ENCODE measurements around the gene TPPP2. TPM values are rescaled to one million over a fixed set of nuclear protein-coding genes. Genes with fewer than 3 reads are reported as not detected.

Gene TPPP2
- total and polyA plus RNA-seq, 9 of the 15 experiments (the other 6 are each of a cell fraction or from before 2014, with no cell fraction given): 0.18 TPM; not detected in 8

DNA sequence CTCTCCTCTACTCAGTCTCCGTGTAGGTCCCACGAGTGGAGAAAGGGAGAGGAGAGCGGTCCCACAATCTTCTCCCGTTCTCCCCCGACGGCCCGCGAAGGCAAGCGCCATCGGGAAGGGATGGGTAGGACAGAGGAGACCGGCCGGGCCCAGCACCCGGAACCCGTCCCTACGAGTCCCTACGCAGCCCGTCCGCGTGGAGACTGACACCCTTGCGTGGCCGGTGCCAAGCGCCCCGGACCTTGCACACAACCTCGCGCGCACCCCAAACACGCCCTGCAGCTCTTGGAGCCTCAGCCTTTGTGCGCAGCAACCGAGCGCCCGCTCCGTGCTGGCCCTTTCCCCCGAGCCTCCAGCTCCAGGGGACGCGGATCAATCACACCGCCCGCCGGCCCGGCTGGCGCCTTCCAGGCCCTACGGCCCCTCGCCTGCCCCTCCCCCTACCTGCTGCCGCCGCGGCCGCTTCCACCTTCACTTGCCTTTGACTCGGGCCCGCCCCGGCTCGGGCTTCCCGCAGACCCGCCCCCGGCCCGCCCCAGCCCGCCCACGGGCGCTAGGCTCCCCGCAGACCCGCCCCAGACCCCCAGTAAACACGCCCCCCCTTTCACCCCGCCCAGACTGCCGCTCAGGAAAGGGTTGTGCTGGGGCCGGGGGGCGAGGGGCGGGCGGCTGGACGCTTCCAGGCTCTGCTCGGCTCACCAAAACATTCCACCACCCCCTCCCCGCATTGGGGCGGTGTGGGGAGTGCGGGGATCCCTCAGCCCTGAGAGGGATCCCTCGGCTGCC, 5.2 kb upstream of the TPPP2 start, which contains the start of gene NDRG2 (continued):
- TF ChIP-seq, protein P1, sequence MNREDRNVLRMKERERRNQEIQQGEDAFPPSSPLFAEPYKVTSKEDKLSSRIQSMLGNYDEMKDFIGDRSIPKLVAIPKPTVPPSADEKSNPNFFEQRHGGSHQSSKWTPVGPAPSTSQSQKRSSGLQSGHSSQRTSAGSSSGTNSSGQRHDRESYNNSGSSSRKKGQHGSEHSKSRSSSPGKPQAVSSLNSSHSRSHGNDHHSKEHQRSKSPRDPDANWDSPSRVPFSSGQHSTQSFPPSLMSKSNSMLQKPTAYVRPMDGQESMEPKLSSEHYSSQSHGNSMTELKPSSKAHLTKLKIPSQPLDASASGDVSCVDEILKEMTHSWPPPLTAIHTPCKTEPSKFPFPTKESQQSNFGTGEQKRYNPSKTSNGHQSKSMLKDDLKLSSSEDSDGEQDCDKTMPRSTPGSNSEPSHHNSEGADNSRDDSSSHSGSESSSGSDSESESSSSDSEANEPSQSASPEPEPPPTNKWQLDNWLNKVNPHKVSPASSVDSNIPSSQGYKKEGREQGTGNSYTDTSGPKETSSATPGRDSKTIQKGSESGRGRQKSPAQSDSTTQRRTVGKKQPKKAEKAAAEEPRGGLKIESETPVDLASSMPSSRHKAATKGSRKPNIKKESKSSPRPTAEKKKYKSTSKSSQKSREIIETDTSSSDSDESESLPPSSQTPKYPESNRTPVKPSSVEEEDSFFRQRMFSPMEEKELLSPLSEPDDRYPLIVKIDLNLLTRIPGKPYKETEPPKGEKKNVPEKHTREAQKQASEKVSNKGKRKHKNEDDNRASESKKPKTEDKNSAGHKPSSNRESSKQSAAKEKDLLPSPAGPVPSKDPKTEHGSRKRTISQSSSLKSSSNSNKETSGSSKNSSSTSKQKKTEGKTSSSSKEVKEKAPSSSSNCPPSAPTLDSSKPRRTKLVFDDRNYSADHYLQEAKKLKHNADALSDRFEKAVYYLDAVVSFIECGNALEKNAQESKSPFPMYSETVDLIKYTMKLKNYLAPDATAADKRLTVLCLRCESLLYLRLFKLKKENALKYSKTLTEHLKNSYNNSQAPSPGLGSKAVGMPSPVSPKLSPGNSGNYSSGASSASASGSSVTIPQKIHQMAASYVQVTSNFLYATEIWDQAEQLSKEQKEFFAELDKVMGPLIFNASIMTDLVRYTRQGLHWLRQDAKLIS (CRISPR knock-in tag; IDR thresholded peaks at IDR 0.05): no peak
- TF ChIP-seq ZNF184 (CRISPR knock-in tag; IDR thresholded peaks at IDR 0.05) (no peak), NCOR1 (IDR thresholded peaks at IDR 0.05) (no peak), ZNF124 (CRISPR knock-in tag; IDR thresholded peaks at IDR 0.05) (no peak), RCOR1 (IDR thresholded peaks at IDR 0.05; ENCODE audit: borderline replicate concordance in 1 of 2, low read depth in 2 of 2, low read length in 2 of 2) (0 out of 4 replicates have a peak, but pooled peaks of 1 of the 2 experiments have one; percentile 14), BCOR (IDR thresholded peaks at IDR 0.05) (no peak), ZNF311 (CRISPR knock-in tag; IDR thresholded peaks at IDR 0.05) (no peak), CBX1 (IDR thresholded peaks at IDR 0.05; ENCODE audit: low read depth) (no peak), PHF21A (IDR thresholded peaks at IDR 0.05; ENCODE audit: borderline replicate concordance, low read depth) (no peak), PCBP1 (IDR thresholded peaks at IDR 0.05; ENCODE audit: low read depth, low read length, poor library complexity, severe bottlenecking) (no peak)
- TF ChIP-seq, protein P2, sequence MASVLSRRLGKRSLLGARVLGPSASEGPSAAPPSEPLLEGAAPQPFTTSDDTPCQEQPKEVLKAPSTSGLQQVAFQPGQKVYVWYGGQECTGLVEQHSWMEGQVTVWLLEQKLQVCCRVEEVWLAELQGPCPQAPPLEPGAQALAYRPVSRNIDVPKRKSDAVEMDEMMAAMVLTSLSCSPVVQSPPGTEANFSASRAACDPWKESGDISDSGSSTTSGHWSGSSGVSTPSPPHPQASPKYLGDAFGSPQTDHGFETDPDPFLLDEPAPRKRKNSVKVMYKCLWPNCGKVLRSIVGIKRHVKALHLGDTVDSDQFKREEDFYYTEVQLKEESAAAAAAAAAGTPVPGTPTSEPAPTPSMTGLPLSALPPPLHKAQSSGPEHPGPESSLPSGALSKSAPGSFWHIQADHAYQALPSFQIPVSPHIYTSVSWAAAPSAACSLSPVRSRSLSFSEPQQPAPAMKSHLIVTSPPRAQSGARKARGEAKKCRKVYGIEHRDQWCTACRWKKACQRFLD (CRISPR knock-in tag; IDR thresholded peaks at IDR 0.05): no peak
- TF ChIP-seq, protein P3, sequence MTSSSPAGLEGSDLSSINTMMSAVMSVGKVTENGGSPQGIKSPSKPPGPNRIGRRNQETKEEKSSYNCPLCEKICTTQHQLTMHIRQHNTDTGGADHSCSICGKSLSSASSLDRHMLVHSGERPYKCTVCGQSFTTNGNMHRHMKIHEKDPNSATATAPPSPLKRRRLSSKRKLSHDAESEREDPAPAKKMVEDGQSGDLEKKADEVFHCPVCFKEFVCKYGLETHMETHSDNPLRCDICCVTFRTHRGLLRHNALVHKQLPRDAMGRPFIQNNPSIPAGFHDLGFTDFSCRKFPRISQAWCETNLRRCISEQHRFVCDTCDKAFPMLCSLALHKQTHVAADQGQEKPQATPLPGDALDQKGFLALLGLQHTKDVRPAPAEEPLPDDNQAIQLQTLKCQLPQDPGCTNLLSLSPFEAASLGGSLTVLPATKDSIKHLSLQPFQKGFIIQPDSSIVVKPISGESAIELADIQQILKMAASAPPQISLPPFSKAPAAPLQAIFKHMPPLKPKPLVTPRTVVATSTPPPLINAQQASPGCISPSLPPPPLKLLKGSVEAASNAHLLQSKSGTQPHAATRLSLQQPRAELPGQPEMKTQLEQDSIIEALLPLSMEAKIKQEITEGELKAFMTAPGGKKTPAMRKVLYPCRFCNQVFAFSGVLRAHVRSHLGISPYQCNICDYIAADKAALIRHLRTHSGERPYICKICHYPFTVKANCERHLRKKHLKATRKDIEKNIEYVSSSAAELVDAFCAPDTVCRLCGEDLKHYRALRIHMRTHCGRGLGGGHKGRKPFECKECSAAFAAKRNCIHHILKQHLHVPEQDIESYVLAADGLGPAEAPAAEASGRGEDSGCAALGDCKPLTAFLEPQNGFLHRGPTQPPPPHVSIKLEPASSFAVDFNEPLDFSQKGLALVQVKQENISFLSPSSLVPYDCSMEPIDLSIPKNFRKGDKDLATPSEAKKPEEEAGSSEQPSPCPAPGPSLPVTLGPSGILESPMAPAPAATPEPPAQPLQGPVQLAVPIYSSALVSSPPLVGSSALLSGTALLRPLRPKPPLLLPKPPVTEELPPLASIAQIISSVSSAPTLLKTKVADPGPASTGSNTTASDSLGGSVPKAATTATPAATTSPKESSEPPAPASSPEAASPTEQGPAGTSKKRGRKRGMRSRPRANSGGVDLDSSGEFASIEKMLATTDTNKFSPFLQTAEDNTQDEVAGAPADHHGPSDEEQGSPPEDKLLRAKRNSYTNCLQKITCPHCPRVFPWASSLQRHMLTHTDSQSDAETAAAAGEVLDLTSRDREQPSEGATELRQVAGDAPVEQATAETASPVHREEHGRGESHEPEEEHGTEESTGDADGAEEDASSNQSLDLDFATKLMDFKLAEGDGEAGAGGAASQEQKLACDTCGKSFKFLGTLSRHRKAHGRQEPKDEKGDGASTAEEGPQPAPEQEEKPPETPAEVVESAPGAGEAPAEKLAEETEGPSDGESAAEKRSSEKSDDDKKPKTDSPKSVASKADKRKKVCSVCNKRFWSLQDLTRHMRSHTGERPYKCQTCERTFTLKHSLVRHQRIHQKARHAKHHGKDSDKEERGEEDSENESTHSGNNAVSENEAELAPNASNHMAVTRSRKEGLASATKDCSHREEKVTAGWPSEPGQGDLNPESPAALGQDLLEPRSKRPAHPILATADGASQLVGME (CRISPR knock-in tag; IDR thresholded peaks at IDR 0.05): 0 out of 2 replicates have a peak, but pooled peaks have one; percentile 39
- TF ChIP-seq, protein P4, sequence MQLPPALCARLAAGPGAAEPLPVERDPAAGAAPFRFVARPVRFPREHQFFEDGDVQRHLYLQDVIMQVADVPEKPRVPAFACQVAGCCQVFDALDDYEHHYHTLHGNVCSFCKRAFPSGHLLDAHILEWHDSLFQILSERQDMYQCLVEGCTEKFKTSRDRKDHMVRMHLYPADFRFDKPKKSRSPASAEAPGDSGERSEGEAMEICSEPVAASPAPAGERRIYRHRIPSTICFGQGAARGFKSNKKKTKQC (CRISPR knock-in tag; IDR thresholded peaks at IDR 0.05): no peak

Data from K562 (cell line).